Right renal pelvis (tissue), 4 donors: Measurements from ENCODE around the gene ZSCAN10. TPM values are rescaled to one million over a fixed set of nuclear protein-coding genes. Genes with fewer than 3 reads are reported as not detected.

Source experiments
- DNase-seq, 4 donors: peaks; one replicate each; pipeline ENCODE4 v3.0.0-alpha.2; 2013; ENCODE audit warnings: low read depth in 4 of 4, low spot score in 3 of 4, missing footprints in 1 of 4
- polyA plus RNA-seq, 4 donors: library from polyadenylated mRNA; unstranded; fragments of 120-200 nt; gene quantifications; one replicate each; pipeline ENCODE4 v1.2.1, GENCODE V29; 2013; ENCODE audit not compliant: insufficient read length in 4 of 4

The ZSCAN10 gene
- polyA plus RNA-seq, 4 donors = 0.11 to 0.12 TPM; not detected in 2

- no peak for DNase-seq
These were observed 47.6 kb downstream of the ZSCAN10 start for GRCh38 chr16:3051494-3051893.

GRCh38 chr16:3051009-3051408 is 48.1 kb downstream of the ZSCAN10 start:
- no peak for DNase-seq

GRCh38 chr16:3050487-3050886 is 48.6 kb downstream of the ZSCAN10 start:
- no peak for DNase-seq

GRCh38 chr16:3049921-3050481 is 49.1 kb downstream of the ZSCAN10 start:
- DNase-seq = no peak

GRCh38 chr16:3047387-3047720 is 51.7 kb downstream of the ZSCAN10 start:
- no peak for DNase-seq

- no peak for DNase-seq
These were observed 52.3 kb downstream of the ZSCAN10 start for GRCh38 chr16:3046641-3047386.

- DNase-seq = no peak
These were observed 53.1 kb downstream of the ZSCAN10 start, which contains the start of gene MMP25 for GRCh38 chr16:3045758-3046640. MMP25 (plus strand) TSS chr16:3046561; CDS start chr16:3046918, 357 bp downstream.

GRCh38 chr16:3044708-3045107 is 54.4 kb downstream of the ZSCAN10 start:
- DNase-seq = no peak

- DNase-seq = no peak
These were observed 56.7 kb downstream of the ZSCAN10 start for GRCh38 chr16:3042376-3042775.

GRCh38 chr16:3038896-3039295 is 60.2 kb downstream of the ZSCAN10 start:
- no peak for DNase-seq

Other genes with a start within 250 kb of the ZSCAN10 start
- 1 to 10 TPM; 7.5 to 9.8 (median 8.4) TPM for gene PRSS22, start 241.1 kb downstream of the ZSCAN10 start, polyA plus RNA-seq
- gene FLYWCH2, start 216.1 kb downstream of the ZSCAN10 start, polyA plus RNA-seq = 10 to 100 TPM; 19.8 to 34.6 (median 25.6) TPM
- gene FLYWCH1, start 187.4 kb downstream of the ZSCAN10 start, polyA plus RNA-seq = 10 to 100 TPM; 19.6 to 25.2 (median 22.3) TPM
- gene KREMEN2, start 135.0 kb downstream of the ZSCAN10 start, polyA plus RNA-seq = 1 to 10 TPM; 1.0 to 3.3 (median 1.6) TPM
- 10 to 100 TPM in 3 of 4 donors, 1 to 10 TPM in 1; 8.6 to 12.7 (median 10.4) TPM for gene PAQR4, start 129.9 kb downstream of the ZSCAN10 start, polyA plus RNA-seq
- 10 to 100 TPM; 10.4 to 19.2 (median 14.2) TPM for gene PKMYT1, start 118.8 kb downstream of the ZSCAN10 start, polyA plus RNA-seq
- 1 to 10 TPM; 3.0 to 3.7 (median 3.1) TPM for gene CLDN9, start 86.4 kb downstream of the ZSCAN10 start, polyA plus RNA-seq
- 10 to 100 TPM; 32.9 to 44.1 (median 36.4) TPM for gene CLDN6, start 81.1 kb downstream of the ZSCAN10 start, polyA plus RNA-seq
- gene TNFRSF12A, start 78.9 kb downstream of the ZSCAN10 start, polyA plus RNA-seq = 10 to 100 TPM in 3 of 4 donors, 1 to 10 TPM in 1; 7.5 to 18.2 (median 13.0) TPM
- 10 to 100 TPM; 67.1 to 85.2 (median 71.3) TPM for gene HCFC1R1, start 75.4 kb downstream of the ZSCAN10 start, polyA plus RNA-seq
- gene THOC6, start 75.3 kb downstream of the ZSCAN10 start, polyA plus RNA-seq = 10 to 100 TPM; 29.4 to 37.2 (median 32.1) TPM
- gene BICDL2, start 62.4 kb downstream of the ZSCAN10 start, polyA plus RNA-seq = 1 to 10 TPM; 1.2 to 3.8 (median 2.9) TPM
- 1 to 10 TPM in 2 of 4 donors, under 1 TPM in 2; 0.78 to 1.8 (median 1.1) TPM for gene MMP25, start 52.7 kb downstream of the ZSCAN10 start, polyA plus RNA-seq
- gene IL32, start 33.7 kb downstream of the ZSCAN10 start, polyA plus RNA-seq = 10 to 100 TPM; 29.9 to 47.1 (median 33.9) TPM
- gene ZNF205, start 13.3 kb upstream of the ZSCAN10 start, polyA plus RNA-seq = 10 to 100 TPM; 14.5 to 20.3 (median 17.1) TPM
- 10 to 100 TPM; 10.3 to 15.8 (median 11.4) TPM for gene ZNF213, start 35.7 kb upstream of the ZSCAN10 start, polyA plus RNA-seq
- not detected for gene OR1F1, start 88.9 kb upstream of the ZSCAN10 start, polyA plus RNA-seq
- 10 to 100 TPM; 13.3 to 16.9 (median 14.8) TPM for gene ZNF200, start 135.9 kb upstream of the ZSCAN10 start, polyA plus RNA-seq
- under 1 TPM; 0.13 to 0.33 (median 0.24) TPM for gene MEFV, start 157.3 kb upstream of the ZSCAN10 start, polyA plus RNA-seq
- 10 to 100 TPM; 42.7 to 52.9 (median 46.6) TPM for gene ZNF263, start 184.2 kb upstream of the ZSCAN10 start, polyA plus RNA-seq
- 10 to 100 TPM; 11.8 to 14.6 (median 12.8) TPM for gene TIGD7, start 206.1 kb upstream of the ZSCAN10 start, polyA plus RNA-seq
- 10 to 100 TPM; 39.4 to 54.2 (median 49.7) TPM for gene ZNF75A, start 206.2 kb upstream of the ZSCAN10 start, polyA plus RNA-seq